Adrenal gland (tissue), 12 donors: ENCODE measurements around the gene CARD6. TPM values are rescaled to one million over a fixed set of nuclear protein-coding genes. Genes with fewer than 3 reads are reported as not detected.
"Not testable (repeated sequence)": the region's sequence is repeated elsewhere in the genome, so short reads cannot be mapped to it uniquely, and the experiment has no call there.

Experiments
- DNase-seq, 7 donors: peaks; one replicate each; pipeline ENCODE4 v3.0.0-alpha.2; 2019 to 2020
- H3K27ac ChIP-seq, 5 donors: fragments of 200-600 bp; sonication (generic) in 4 of 5; 1 replicate in 3 of 5; 2 replicates in 2 of 5; pipeline versions ENCODE4 v1.5.1 to v1.8.0; 2016 to 2020; ENCODE audit warnings: mild to moderate bottlenecking in 1 of 5
- H3K27me3 ChIP-seq: fragments of 200-600 bp; 2 replicates; pipeline ENCODE4 v1.8.0; 2021
- H3K36me3 ChIP-seq, 2 donors: fragments of 200-600 bp; replicated peaks in 1 of 2; 1 replicate in 1 of 2; 2 replicates in 1 of 2; pipeline versions ENCODE4 v1.5.1 to v1.8.0; 2018 to 2022
- H3K4me1 ChIP-seq, 2 donors: fragments of 200-600 bp; replicated peaks in 1 of 2; 1 replicate in 1 of 2; 2 replicates in 1 of 2; pipeline versions ENCODE4 v1.5.1 to v1.8.0; 2018 to 2021
- H3K4me3 ChIP-seq, 4 donors: fragments of 200-600 bp; sonication (generic) in 3 of 4; one replicate each; pipeline ENCODE4 v1.5.1; 2016 to 2018
- H3K9me3 ChIP-seq, 3 donors: fragments of 200-600 bp; sonication (generic) in 1 of 3; replicated peaks in 1 of 3; 1 replicate in 2 of 3; 2 replicates in 1 of 3; pipeline versions ENCODE4 v1.5.1 to v1.8.0; 2016 to 2021
- CTCF ChIP-seq, 6 experiments: fragments of 450-650 bp in 4 of 6; fragments of 200-600 bp in 2 of 6; sonication (generic) in 1 of 6; IDR thresholded peaks; 1 replicate in 5 of 6; 2 replicates in 1 of 6; pipeline versions ENCODE4 v1.5.1 to v1.8.0; 2016 to 2021; ENCODE audit warnings: antibody characterized with exemption in 6 of 6, mild to moderate bottlenecking in 2 of 6, moderate library complexity in 1 of 6
- POLR2A ChIP-seq, 2 donors: fragments of 450-650 bp; IDR thresholded peaks; one replicate each; pipeline ENCODE4 v1.6.1; 2017; ENCODE audit warnings: antibody characterized with exemption in 2 of 2, mild to moderate bottlenecking in 2 of 2, moderate library complexity in 1 of 2
- WGBS, 4 donors: extraction: QIAGEN DNeasy Blood & Tissue Kit in 2 of 4; methylation state at CpG; one replicate each; pipeline versions ENCODE4 v1.1.5 to v1.1.7; 2013 to 2017; 5-methylcytosine and 5-hydroxymethylcytosine counted together
- intact Hi-C, 2 donors: fragments of 100-400 bp; cut with DNase I; formaldehyde crosslinking; loops; one replicate each; pipeline versions ENCODE4 v1.14.1 to v1.15.0; 2022 to 2023
- polyA plus RNA-seq, 3 donors: library from polyadenylated mRNA; stranded (reverse); fragments of 200-250 nt in 2 of 3; fragments of 350-450 nt in 1 of 3; fragmentation: Illumina TruSeq in 1 of 3; extraction: RNeasy Lipid Tissue Mini Kit (QIAGEN cat#74804) in 1 of 3; gene quantifications; one replicate each; pipeline ENCODE4 v1.2.3, GENCODE V29; 2013 to 2014
- total RNA-seq, 9 donors: library from RNA; depleted of rRNA in 4 of 9; stranded (reverse); fragments of >200 nt in 4 of 9; fragments of 120-200 nt in 1 of 9; fragmentation: NEBNext Ultra II Directional in 1 of 9; extraction: Animal tissue kit (Norgen Biotek cat#: 25700) in 1 of 9; gene quantifications; one replicate each; pipeline versions ENCODE4 v1.1.0 to v1.2.4, GENCODE V29; 2013 to 2023
- donor health status: healthy with polysubstance abuse.
- donor health status: Bipolar disorder and iron deficiency.
- donor health status: DM: yes; HTN: yes; CAD: no.
- donor health status: DM: no; HTN: no; CAD: no.
- donor health status: DM: no; HTN: no; CAD: no.
- donor health status: DM: yes; HTN: yes; CAD: no.

CARD6 gene
- total and polyA plus RNA-seq, 12 donors, result 6.5 to 33.1 (median 27.6) TPM

- no peaks in the 10 kb centered on the region for H3K4me1 ChIP-seq
- DNase-seq, result no peak
- no peaks in the 10 kb centered on the region for H3K27me3 ChIP-seq
- WGBS, 4 donors, result 79 to 82% (median 80%) methylated on average over 5 of the region's 5 CpGs
- H3K9me3 ChIP-seq, result no peaks in the 10 kb centered on the region
- H3K4me3 ChIP-seq, result no peak overlapping the region
- no peak overlapping the region for H3K27ac ChIP-seq
- intact Hi-C loops, result no loop called here
- TF ChIP-seq POLR2A (IDR thresholded peaks at IDR 0.05) (no peak), CTCF (IDR thresholded peaks at IDR 0.05) (no peak)
- H3K36me3 ChIP-seq, result no peaks in the 10 kb centered on the region
Observed at GRCh38 chr5:40866844-40867243, 25.7 kb downstream of the CARD6 start.

GRCh38 chr5:40869384-40869783 lies 28.2 kb downstream of the CARD6 start:
- Histone ChIP-seq H3K36me3 (no peaks in the 10 kb centered on the region), H3K4me1 (no peaks in the 10 kb centered on the region), H3K9me3 (no peaks in the 10 kb centered on the region), H3K27ac (no peak overlapping the region), H3K4me3 (no peak overlapping the region), H3K27me3 (no peaks in the 10 kb centered on the region)
- intact Hi-C loops, result no loop called here
- TF ChIP-seq POLR2A (IDR thresholded peaks at IDR 0.05), result no peak
- DNase-seq, result no peak
- 88 to 94% (median 91%) methylated on average over 1 of the region's 1 CpG for WGBS, 4 donors

- Histone ChIP-seq H3K27me3 (no peaks in the 10 kb centered on the region), H3K9me3 (no peaks in the 10 kb centered on the region), H3K4me3 (no peak overlapping the region), H3K36me3 (no peaks in the 10 kb centered on the region), H3K27ac (no peak overlapping the region), H3K4me1 (no peaks in the 10 kb centered on the region)
- no peak for DNase-seq
- intact Hi-C loops, result no loop called here
- 67 to 91% (median 74%) methylated on average over 4 of the region's 4 CpGs for WGBS, 4 donors
- TF ChIP-seq POLR2A (IDR thresholded peaks at IDR 0.05) (no peak), CTCF (IDR thresholded peaks at IDR 0.05) (no peak)
Observed at GRCh38 chr5:40871177-40871576, 30.0 kb downstream of the CARD6 start.

GRCh38 chr5:40872253-40872652 lies 31.1 kb downstream of the CARD6 start:
- H3K27ac ChIP-seq, H3K4me3 ChIP-seq, DNase-seq, H3K9me3 ChIP-seq, H3K36me3 ChIP-seq, H3K27me3 ChIP-seq, H3K4me1 ChIP-seq, intact Hi-C loops: not testable (repeated sequence)
- WGBS, 4 donors, result 94 to 96% (median 95%) methylated on average over 8 of the region's 8 CpGs

GRCh38 chr5:40873286-40873880 lies 32.2 kb downstream of the CARD6 start:
- intact Hi-C loops, result no loop called here
- Histone ChIP-seq H3K27me3 (no peaks in the 10 kb centered on the region), H3K9me3 (no peaks in the 10 kb centered on the region), H3K4me1 (no peaks in the 10 kb centered on the region), H3K27ac (no peak overlapping the region), H3K4me3 (no peak overlapping the region), H3K36me3 (no peaks in the 10 kb centered on the region)
- 89 to 96% (median 90%) methylated on average over 3 of the region's 3 CpGs for WGBS, 4 donors
- no peak for DNase-seq
- TF ChIP-seq CTCF (IDR thresholded peaks at IDR 0.05) (no peak), POLR2A (IDR thresholded peaks at IDR 0.05) (no peak)
